Kidney capillary endothelial cell (primary cell): ENCODE data around the gene FBXO40.

Source experiments
- DNase-seq: peaks from one replicate; pipeline ENCODE4 v3.0.0-alpha.2; 2018; ENCODE audit warnings: low spot score

The FBXO40 gene

GRCh38 chr3:121662742-121663141, 69.6 kb downstream of the FBXO40 start:
- DNase-seq: no peak

- no peak for DNase-seq
Measured at GRCh38 chr3:121663171-121663847, 70.1 kb downstream of the FBXO40 start.

GRCh38 chr3:121665488-121665887, 72.3 kb downstream of the FBXO40 start:
- DNase-seq: no peak

- DNase-seq: no peak
Measured at GRCh38 chr3:121667333-121667732, 74.2 kb downstream of the FBXO40 start.

GRCh38 chr3:121670676-121671075, 77.5 kb downstream of the FBXO40 start:
- no peak for DNase-seq

GRCh38 chr3:121677141-121677540, 84.0 kb downstream of the FBXO40 start:
- DNase-seq: no peak
